HG02763 (cell line): ENCODE results near the gene ITPRID1.

ENCODE experiments used
- ATAC-seq: cut with Tn5 transposase; IDR thresholded peaks from one replicate; pipeline ENCODE4 v1.9.1; 2021; ENCODE audit warnings: mild to moderate bottlenecking, moderate library complexity; ENCODE audit not compliant: unreplicated experiment

Gene ITPRID1

GRCh38 chr7:31692871-31693270 lies 179.0 kb downstream of the ITPRID1 start:
- ATAC-seq: no peak

- no peak for ATAC-seq
Measured at GRCh38 chr7:31695859-31696614, 182.1 kb downstream of the ITPRID1 start.

GRCh38 chr7:31699050-31699449 lies 185.2 kb downstream of the ITPRID1 start:
- ATAC-seq: no peak

GRCh38 chr7:31702354-31702753 lies 188.5 kb downstream of the ITPRID1 start:
- no peak for ATAC-seq

GRCh38 chr7:31705377-31705776 lies 191.5 kb downstream of the ITPRID1 start:
- no peak for ATAC-seq

GRCh38 chr7:31707089-31707488 lies 193.2 kb downstream of the ITPRID1 start:
- ATAC-seq: no peak
